Right lobe of liver (tissue), 4 donors: ENCODE results near the gene THAP4.

Experiments
- CTCF ChIP-seq, 4 donors: fragments of 200-600 bp in 3 of 4; fragments of 450-650 bp in 1 of 4; IDR thresholded peaks; one replicate each; pipeline versions ENCODE4 v1.5.1 to v1.8.0; 2016 to 2022; ENCODE audit warnings: antibody characterized with exemption in 4 of 4, mild to moderate bottlenecking in 2 of 4
- POLR2A ChIP-seq: fragments of 450-650 bp; IDR thresholded peaks from one replicate; pipeline ENCODE4 v1.6.1; 2017; ENCODE audit warnings: antibody characterized with exemption, mild to moderate bottlenecking
- donor health status: DM: no; HTN: no; CAD: no.
- donor health status: DM: no; HTN: no; CAD: no.
- donor health status: DM: no; HTN: yes; CAD: no.

DNA sequence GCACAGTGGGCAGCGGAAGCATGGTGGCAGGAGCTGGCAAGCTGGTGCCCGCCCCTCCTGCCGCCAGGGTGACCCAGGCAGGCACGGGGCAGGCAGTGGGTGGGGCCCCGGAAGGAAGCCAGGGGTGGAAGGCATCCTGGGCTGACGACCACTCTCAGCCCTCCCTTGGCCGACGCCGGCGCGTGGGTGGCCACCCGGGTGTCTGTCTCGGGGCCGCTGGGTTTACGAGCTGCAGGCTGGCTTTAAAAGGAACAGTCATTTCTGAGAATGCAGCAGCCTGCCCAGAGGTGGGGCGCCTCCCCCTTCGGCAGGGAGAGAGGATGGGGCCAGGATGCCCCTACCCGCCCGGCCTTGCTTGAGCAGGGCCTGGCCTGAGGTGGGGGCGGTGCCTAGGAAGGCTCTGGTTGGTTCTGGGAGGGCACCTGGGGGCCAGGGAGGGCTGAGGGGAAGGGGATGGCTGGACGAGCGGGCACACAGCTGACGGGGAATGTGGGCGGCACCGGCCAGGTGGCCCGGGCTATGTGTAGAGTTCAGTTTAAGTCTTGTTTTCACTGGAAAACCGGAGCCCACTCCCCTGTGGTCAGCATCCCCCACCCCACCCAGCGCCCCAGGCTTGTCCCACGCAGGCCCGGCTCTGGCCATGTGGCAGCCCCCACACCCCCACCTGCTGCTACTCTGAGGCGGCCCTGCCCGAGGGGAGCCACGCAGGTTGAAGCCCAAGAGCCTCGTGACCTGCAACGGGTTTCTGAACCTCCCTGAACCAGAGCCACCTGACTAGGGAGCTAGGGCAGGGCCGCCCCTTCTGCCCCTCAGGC is 72.2 kb downstream of the THAP4 start:
- TF ChIP-seq POLR2A, result no peak
- no peak for TF ChIP-seq CTCF (IDR thresholded peaks at IDR 0.05)
